Mesothelial cell of epicardium (in vitro differentiated cells): ENCODE measurements around the gene EYS. TPM values are rescaled to one million over a fixed set of nuclear protein-coding genes. Genes with fewer than 3 reads are reported as not detected.

ENCODE experiments used
- DNase-seq, 2 experiments: peaks; one replicate each; pipeline ENCODE4 v3.0.0; 2021; ENCODE audit warnings: low spot score in 2 of 2; ENCODE audit not compliant: unreplicated experiment in 2 of 2
- H3K27ac Mint-ChIP-seq: 2 replicates; pipeline ENCODE4 v1.8.0; 2021; ENCODE audit warnings: mixed read lengths
- H3K27me3 Mint-ChIP-seq: 2 replicates; pipeline ENCODE4 v1.8.0; 2021; ENCODE audit warnings: low read depth, mixed read lengths
- H3K36me3 Mint-ChIP-seq: 2 replicates; pipeline ENCODE4 v1.8.0; 2021; ENCODE audit warnings: mixed read lengths
- H3K4me1 Mint-ChIP-seq: 2 replicates; pipeline ENCODE4 v1.8.0; 2021; ENCODE audit warnings: mixed read lengths
- H3K4me3 Mint-ChIP-seq: 2 replicates; pipeline ENCODE4 v1.8.0; 2021; ENCODE audit warnings: mild to moderate bottlenecking, moderate library complexity, mixed read lengths
- H3K9me3 Mint-ChIP-seq: 2 replicates; pipeline ENCODE4 v1.8.0; 2021; ENCODE audit warnings: mixed read lengths
- total RNA-seq: library from RNA; stranded (reverse); gene quantifications from 3 replicates; pipeline ENCODE4 v1.2.1, GENCODE V29; 2021
- TF ChIP-seq, protein P1 (sequence below): fragments of 200-600 bp; sonication (generic); IDR thresholded peaks from one replicate; pipeline ENCODE4 v1.5.0; 2021; ENCODE audit warnings: antibody characterized with exemption; ENCODE audit not compliant: unreplicated experiment

Gene EYS
- total RNA-seq, 1 donor from 2014 or later, result 0.69 TPM

GRCh38 chr6:64084185-64084663, 1622.8 kb downstream of the EYS start:
- Mint-ChIP-seq H3K9me3 (peaks cover 7% of the 10 kb centered on the region), H3K36me3 (no peaks in the 10 kb centered on the region), H3K27ac (no peak overlapping the region), H3K27me3 (no peaks in the 10 kb centered on the region), H3K4me3 (no peak overlapping the region), H3K4me1 (peaks cover 2% of the 10 kb centered on the region)
- DNase-seq, result no peak
- TF ChIP-seq, protein P1, sequence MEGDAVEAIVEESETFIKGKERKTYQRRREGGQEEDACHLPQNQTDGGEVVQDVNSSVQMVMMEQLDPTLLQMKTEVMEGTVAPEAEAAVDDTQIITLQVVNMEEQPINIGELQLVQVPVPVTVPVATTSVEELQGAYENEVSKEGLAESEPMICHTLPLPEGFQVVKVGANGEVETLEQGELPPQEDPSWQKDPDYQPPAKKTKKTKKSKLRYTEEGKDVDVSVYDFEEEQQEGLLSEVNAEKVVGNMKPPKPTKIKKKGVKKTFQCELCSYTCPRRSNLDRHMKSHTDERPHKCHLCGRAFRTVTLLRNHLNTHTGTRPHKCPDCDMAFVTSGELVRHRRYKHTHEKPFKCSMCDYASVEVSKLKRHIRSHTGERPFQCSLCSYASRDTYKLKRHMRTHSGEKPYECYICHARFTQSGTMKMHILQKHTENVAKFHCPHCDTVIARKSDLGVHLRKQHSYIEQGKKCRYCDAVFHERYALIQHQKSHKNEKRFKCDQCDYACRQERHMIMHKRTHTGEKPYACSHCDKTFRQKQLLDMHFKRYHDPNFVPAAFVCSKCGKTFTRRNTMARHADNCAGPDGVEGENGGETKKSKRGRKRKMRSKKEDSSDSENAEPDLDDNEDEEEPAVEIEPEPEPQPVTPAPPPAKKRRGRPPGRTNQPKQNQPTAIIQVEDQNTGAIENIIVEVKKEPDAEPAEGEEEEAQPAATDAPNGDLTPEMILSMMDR, result no peak

DNA sequence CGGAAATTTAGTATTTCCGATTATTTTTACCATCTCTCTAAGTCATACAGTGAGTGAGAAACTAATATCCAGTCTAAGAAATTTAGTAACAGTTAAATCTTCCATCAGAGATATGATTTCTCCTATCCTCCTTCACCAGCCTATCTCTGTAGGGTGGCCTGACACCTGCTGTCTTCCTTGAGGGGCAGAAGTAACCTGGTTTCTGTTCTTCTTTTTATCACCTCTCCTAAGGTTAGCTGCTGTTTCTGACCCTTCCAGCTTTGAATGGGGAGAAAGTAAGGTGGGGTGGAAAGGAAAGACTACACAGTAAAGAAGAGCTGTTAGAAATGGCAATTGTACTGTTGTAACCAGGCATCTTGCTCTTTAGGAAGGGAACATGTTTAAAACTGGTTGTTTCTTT, 1623.8 kb downstream of the EYS start:
- TF ChIP-seq, protein P1, result no peak
- DNase-seq, result no peak
- H3K9me3 Mint-ChIP-seq, result peaks cover 7% of the 10 kb centered on the region
- H3K27ac Mint-ChIP-seq, result no peak overlapping the region
- peaks cover 2% of the 10 kb centered on the region for H3K4me1 Mint-ChIP-seq
- H3K27me3 Mint-ChIP-seq, result no peaks in the 10 kb centered on the region
- H3K36me3 Mint-ChIP-seq, result no peaks in the 10 kb centered on the region
- H3K4me3 Mint-ChIP-seq, result no peak overlapping the region

DNA sequence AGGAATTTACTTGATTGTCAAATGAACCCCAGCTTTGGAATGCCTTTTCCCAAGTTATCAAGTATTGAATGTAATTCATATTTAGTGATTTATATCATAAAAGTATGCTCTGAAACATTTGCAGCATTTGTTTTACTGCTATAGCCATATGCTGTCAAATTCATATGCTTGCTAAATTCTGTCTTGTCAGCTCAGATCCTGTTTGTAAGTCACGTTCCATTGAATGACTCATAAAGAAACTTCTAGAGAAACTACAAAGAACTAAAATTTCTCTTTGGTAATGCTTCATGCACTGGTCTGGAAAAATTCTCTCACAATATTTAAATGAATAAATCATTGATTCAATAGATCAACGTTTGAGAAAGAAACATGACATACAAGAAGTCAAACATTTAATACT, 1625.6 kb downstream of the EYS start:
- peaks cover 6% of the 10 kb centered on the region for H3K9me3 Mint-ChIP-seq
- DNase-seq, result no peak
- no peaks in the 10 kb centered on the region for H3K27me3 Mint-ChIP-seq
- H3K36me3 Mint-ChIP-seq, result no peaks in the 10 kb centered on the region
- H3K27ac Mint-ChIP-seq, result no peak overlapping the region
- peaks cover 6% of the 10 kb centered on the region for H3K4me1 Mint-ChIP-seq
- no peak overlapping the region for H3K4me3 Mint-ChIP-seq
- TF ChIP-seq, protein P1, result no peak

DNA sequence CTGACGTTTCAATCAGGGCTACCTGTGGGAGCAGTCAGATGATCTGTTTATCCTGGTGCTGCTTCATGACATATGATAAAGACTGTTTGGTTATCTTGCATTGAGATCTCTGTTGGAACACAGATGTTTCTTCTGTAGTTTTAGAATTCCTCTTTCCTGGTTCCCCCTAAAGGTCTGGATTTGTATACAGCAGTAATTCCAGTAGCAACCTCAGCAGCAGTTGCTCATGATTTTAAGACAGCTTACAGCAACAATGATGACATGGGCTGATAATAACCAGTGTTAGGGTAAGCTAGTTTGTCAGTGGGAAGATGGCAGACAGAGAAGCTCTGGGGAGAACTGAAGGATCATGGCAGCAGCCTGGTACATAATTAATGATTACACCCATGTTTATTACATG, 1632.0 kb downstream of the EYS start:
- H3K36me3 Mint-ChIP-seq, result no peaks in the 10 kb centered on the region
- no peak for DNase-seq
- no peak overlapping the region for H3K4me3 Mint-ChIP-seq
- TF ChIP-seq, protein P1, result no peak
- no peaks in the 10 kb centered on the region for H3K9me3 Mint-ChIP-seq
- H3K27me3 Mint-ChIP-seq, result no peaks in the 10 kb centered on the region
- H3K27ac Mint-ChIP-seq, result no peak overlapping the region
- peaks cover 4% of the 10 kb centered on the region for H3K4me1 Mint-ChIP-seq

GRCh38 chr6:64072686-64073085, 1634.3 kb downstream of the EYS start:
- no peak for DNase-seq
- TF ChIP-seq, protein P1, result no peak
- Mint-ChIP-seq H3K27ac (no peak overlapping the region), H3K27me3 (no peaks in the 10 kb centered on the region), H3K4me3 (no peak overlapping the region), H3K9me3 (peaks cover 4% of the 10 kb centered on the region), H3K4me1 (peaks cover 2% of the 10 kb centered on the region), H3K36me3 (no peaks in the 10 kb centered on the region)

GRCh38 chr6:64064919-64065318, 1642.1 kb downstream of the EYS start:
- DNase-seq, result no peak
- Mint-ChIP-seq H3K27me3 (no peaks in the 10 kb centered on the region), H3K9me3 (peaks cover 10% of the 10 kb centered on the region), H3K4me1 (no peaks in the 10 kb centered on the region), H3K4me3 (no peak overlapping the region), H3K36me3 (no peaks in the 10 kb centered on the region), H3K27ac (no peak overlapping the region)
- TF ChIP-seq, protein P1, result no peak
